Neural cell (in vitro differentiated cells): Measurements from ENCODE around the gene RGS14. TPM values are rescaled to one million over a fixed set of nuclear protein-coding genes. Genes with fewer than 3 reads are reported as not detected.

Source experiments
- H2AFZ ChIP-seq: fragments of 200-600, 300-800 bp; sonication (generic), shearing (Covaris generic); 2 replicates; pipeline ENCODE4 v1.6.0; 2014; ENCODE audit warnings: low read depth, mild to moderate bottlenecking, antibody characterized with exemption, low read length, moderate library complexity
- H3F3A ChIP-seq: fragments of 200-600 bp; shearing (Covaris generic); 2 replicates; pipeline ENCODE4 v1.6.1; 2016; ENCODE audit warnings: mild to moderate bottlenecking, moderate library complexity, mixed read lengths, antibody characterized with exemption, low read length; ENCODE audit not compliant: insufficient read depth, poor library complexity, severe bottlenecking
- H3K27ac ChIP-seq: fragments of 200-600, 300-800 bp; sonication (generic), shearing (Covaris generic); 2 replicates; pipeline ENCODE4 v1.5.1; 2014; ENCODE audit warnings: mild to moderate bottlenecking, low read length, moderate library complexity
- H3K27me3 ChIP-seq: fragments of 300-800, 200-600 bp; sonication (generic), shearing (Covaris generic); 2 replicates; pipeline ENCODE4 v1.6.0; 2014; ENCODE audit warnings: mild to moderate bottlenecking, low read depth, low read length, moderate library complexity; ENCODE audit not compliant: insufficient read depth
- H3K36me3 ChIP-seq: fragments of 300-800, 200-600 bp; sonication (generic), shearing (Covaris generic); 2 replicates; pipeline ENCODE4 v1.5.1; 2014; ENCODE audit warnings: mild to moderate bottlenecking, antibody characterized with exemption, low read length, moderate library complexity; ENCODE audit not compliant: insufficient read depth
- H3K4me2 ChIP-seq: fragments of 300-800, 200-600 bp; sonication (generic), shearing (Covaris generic); 2 replicates; pipeline ENCODE4 v1.6.0; 2014; ENCODE audit warnings: mild to moderate bottlenecking, low read length
- H3K4me3 ChIP-seq: fragments of 300-800, 200-600 bp; sonication (generic), shearing (Covaris generic); 2 replicates; pipeline ENCODE4 v1.5.1; 2014; ENCODE audit warnings: mild to moderate bottlenecking, low read length, moderate library complexity
- H3K79me2 ChIP-seq: fragments of 200-600 bp; shearing (Covaris generic); replicated peaks from 2 replicates; pipeline ENCODE4 v1.6.0; 2014; ENCODE audit warnings: mild to moderate bottlenecking, low read length, moderate library complexity; ENCODE audit not compliant: insufficient read depth
- H3K9ac ChIP-seq: fragments of 300-800, 200-600 bp; sonication (generic), shearing (Covaris generic); 2 replicates; pipeline ENCODE4 v1.6.1; 2016; ENCODE audit warnings: mild to moderate bottlenecking, low read length, mixed read lengths
- H3K9me2 ChIP-seq: fragments of 200-600 bp; shearing (Covaris generic); 2 replicates; pipeline ENCODE4 v1.6.1; 2016; ENCODE audit warnings: mild to moderate bottlenecking, low read length, mixed read lengths; ENCODE audit not compliant: insufficient read depth
- H3K9me3 ChIP-seq: fragments of 200-600, 300-800 bp; sonication (generic), shearing (Covaris generic); 2 replicates; pipeline ENCODE4 v1.6.1; 2016; ENCODE audit warnings: mild to moderate bottlenecking, mixed run types, low read length, moderate library complexity, mixed read lengths
- H4K20me1 ChIP-seq: fragments of 200-600 bp; shearing (Covaris generic); 2 replicates; pipeline ENCODE4 v1.6.1; 2016; ENCODE audit warnings: mild to moderate bottlenecking, mixed run types; ENCODE audit not compliant: insufficient read depth
- EP300 ChIP-seq: fragments of 450-650 bp; conservative IDR thresholded peaks from 2 replicates; pipeline ENCODE4 v1.6.1; 2014; ENCODE audit warnings: antibody characterized with exemption, mild to moderate bottlenecking, moderate library complexity; ENCODE audit not compliant: poor library complexity, severe bottlenecking
- EZH2 ChIP-seq: fragments of 200-600, 300-800 bp; shearing (Covaris generic), sonication (generic); IDR thresholded peaks from 2 replicates; pipeline ENCODE4 v1.6.1; 2014; ENCODE audit warnings: antibody characterized with exemption, low read length, borderline replicate concordance, mild to moderate bottlenecking; ENCODE audit not compliant: insufficient read depth, poor library complexity, severe bottlenecking
- MXI1 ChIP-seq: fragments of 450-650 bp; conservative IDR thresholded peaks from 2 replicates; pipeline ENCODE4 v1.6.1; 2014; ENCODE audit warnings: antibody characterized with exemption, mild to moderate bottlenecking; ENCODE audit not compliant: poor library complexity, severe bottlenecking
- POLR2AphosphoS5 ChIP-seq: IDR thresholded peaks from 2 replicates; pipeline ENCODE4 v1.6.1; 2012
- RAD21 ChIP-seq: fragments of 450-650 bp; conservative IDR thresholded peaks from 2 replicates; pipeline ENCODE4 v1.6.1; 2014; ENCODE audit warnings: antibody characterized with exemption, mild to moderate bottlenecking, moderate library complexity
- SMC3 ChIP-seq: fragments of 450-650 bp; conservative IDR thresholded peaks from 2 replicates; pipeline ENCODE4 v1.6.1; 2014; ENCODE audit warnings: antibody characterized with exemption, mild to moderate bottlenecking, moderate library complexity; ENCODE audit not compliant: poor library complexity
- TAF1 ChIP-seq: IDR thresholded peaks from 2 replicates; pipeline ENCODE4 v1.6.1; 2012; ENCODE audit warnings: low read depth
- polyA plus RNA-seq: library from polyadenylated mRNA; depleted of rRNA; stranded (reverse); fragments of >200 nt; gene quantifications from 2 replicates; pipeline ENCODE4 v1.2.3, GENCODE V29; 2014
- TF ChIP-seq, protein P1 (sequence below): fragments of 450-650 bp; IDR thresholded peaks from 2 replicates; pipeline ENCODE4 v1.5.1; 2014; ENCODE audit warnings: antibody characterized with exemption, mild to moderate bottlenecking, moderate library complexity; ENCODE audit not compliant: poor library complexity, severe bottlenecking
- TF ChIP-seq, protein P2 (sequence below): IDR thresholded peaks from 2 replicates; pipeline ENCODE4 v1.6.1; 2012; ENCODE audit warnings: borderline replicate concordance

The RGS14 gene
- polyA plus RNA-seq, 1 donor from 2014 or later, result 32.3 TPM

DNA sequence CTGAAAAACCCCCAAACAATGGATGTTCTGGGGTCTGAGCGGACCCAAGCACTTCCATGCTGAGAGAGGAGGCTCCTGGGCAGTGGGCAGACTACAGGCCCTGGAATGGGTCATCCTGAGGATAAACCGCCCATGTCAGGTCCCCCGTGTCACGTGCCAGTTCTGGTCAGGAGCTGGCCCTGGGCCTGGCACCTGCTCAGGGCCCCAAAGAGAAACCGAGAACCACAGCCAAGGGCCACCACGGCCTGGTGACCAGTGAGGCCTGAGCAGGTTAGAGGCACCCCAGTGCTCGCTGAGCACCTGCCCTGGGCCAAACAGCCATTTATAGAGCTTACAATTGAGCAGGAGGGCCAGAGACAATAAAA is 22.0 kb upstream of the RGS14 start:
- Histone ChIP-seq H3K9me3 (no peaks in the 10 kb centered on the region), H3K9ac (no peak overlapping the region), H4K20me1 (no peaks in the 10 kb centered on the region), H3K4me3 (no peak overlapping the region), H3K27me3 (no peaks in the 10 kb centered on the region), H3K4me2 (no peak overlapping the region), H3K36me3 (no peaks in the 10 kb centered on the region), H3K9me2 (no peaks in the 10 kb centered on the region), H3F3A (no peaks in the 10 kb centered on the region), H3K27ac (no peak overlapping the region), H3K79me2 (peaks cover 4% of the 10 kb centered on the region), H2AFZ (no peak overlapping the region)
- TF ChIP-seq MXI1 (no peak), POLR2AphosphoS5 (no peak), EP300 (no peak), SMC3 (no peak)
- TF ChIP-seq, protein P1, sequence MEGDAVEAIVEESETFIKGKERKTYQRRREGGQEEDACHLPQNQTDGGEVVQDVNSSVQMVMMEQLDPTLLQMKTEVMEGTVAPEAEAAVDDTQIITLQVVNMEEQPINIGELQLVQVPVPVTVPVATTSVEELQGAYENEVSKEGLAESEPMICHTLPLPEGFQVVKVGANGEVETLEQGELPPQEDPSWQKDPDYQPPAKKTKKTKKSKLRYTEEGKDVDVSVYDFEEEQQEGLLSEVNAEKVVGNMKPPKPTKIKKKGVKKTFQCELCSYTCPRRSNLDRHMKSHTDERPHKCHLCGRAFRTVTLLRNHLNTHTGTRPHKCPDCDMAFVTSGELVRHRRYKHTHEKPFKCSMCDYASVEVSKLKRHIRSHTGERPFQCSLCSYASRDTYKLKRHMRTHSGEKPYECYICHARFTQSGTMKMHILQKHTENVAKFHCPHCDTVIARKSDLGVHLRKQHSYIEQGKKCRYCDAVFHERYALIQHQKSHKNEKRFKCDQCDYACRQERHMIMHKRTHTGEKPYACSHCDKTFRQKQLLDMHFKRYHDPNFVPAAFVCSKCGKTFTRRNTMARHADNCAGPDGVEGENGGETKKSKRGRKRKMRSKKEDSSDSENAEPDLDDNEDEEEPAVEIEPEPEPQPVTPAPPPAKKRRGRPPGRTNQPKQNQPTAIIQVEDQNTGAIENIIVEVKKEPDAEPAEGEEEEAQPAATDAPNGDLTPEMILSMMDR, result no peak
- TF ChIP-seq, protein P2, sequence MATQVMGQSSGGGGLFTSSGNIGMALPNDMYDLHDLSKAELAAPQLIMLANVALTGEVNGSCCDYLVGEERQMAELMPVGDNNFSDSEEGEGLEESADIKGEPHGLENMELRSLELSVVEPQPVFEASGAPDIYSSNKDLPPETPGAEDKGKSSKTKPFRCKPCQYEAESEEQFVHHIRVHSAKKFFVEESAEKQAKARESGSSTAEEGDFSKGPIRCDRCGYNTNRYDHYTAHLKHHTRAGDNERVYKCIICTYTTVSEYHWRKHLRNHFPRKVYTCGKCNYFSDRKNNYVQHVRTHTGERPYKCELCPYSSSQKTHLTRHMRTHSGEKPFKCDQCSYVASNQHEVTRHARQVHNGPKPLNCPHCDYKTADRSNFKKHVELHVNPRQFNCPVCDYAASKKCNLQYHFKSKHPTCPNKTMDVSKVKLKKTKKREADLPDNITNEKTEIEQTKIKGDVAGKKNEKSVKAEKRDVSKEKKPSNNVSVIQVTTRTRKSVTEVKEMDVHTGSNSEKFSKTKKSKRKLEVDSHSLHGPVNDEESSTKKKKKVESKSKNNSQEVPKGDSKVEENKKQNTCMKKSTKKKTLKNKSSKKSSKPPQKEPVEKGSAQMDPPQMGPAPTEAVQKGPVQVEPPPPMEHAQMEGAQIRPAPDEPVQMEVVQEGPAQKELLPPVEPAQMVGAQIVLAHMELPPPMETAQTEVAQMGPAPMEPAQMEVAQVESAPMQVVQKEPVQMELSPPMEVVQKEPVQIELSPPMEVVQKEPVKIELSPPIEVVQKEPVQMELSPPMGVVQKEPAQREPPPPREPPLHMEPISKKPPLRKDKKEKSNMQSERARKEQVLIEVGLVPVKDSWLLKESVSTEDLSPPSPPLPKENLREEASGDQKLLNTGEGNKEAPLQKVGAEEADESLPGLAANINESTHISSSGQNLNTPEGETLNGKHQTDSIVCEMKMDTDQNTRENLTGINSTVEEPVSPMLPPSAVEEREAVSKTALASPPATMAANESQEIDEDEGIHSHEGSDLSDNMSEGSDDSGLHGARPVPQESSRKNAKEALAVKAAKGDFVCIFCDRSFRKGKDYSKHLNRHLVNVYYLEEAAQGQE, result no peak

DNA sequence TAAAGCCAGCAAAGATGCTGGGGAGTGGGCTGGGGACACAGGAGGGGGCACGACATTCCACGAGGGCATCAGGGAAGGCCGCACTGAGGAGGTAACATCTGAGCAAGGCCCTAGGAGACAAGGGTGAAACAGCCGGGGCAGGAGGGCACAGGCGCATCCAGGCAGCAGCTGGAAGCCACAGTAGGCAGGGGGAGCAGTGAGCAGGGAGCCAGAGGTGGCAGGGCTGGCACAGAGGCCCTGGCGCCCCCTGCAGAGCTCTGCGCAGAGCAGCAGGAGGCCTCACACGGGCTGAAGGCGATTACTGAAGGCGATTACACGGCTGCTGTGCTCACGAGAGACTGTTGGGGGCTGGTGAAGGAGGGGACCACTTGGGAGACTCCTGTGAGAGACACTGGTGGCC is 21.6 kb upstream of the RGS14 start:
- Histone ChIP-seq H3K79me2 (peaks cover 4% of the 10 kb centered on the region), H3F3A (no peaks in the 10 kb centered on the region), H3K9ac (no peak overlapping the region), H3K27ac (no peak overlapping the region), H4K20me1 (no peaks in the 10 kb centered on the region), H2AFZ (no peak overlapping the region), H3K27me3 (no peaks in the 10 kb centered on the region), H3K4me2 (no peak overlapping the region), H3K9me3 (no peaks in the 10 kb centered on the region), H3K4me3 (no peak overlapping the region), H3K9me2 (no peaks in the 10 kb centered on the region), H3K36me3 (no peaks in the 10 kb centered on the region)
- TF ChIP-seq MXI1 (no peak), RAD21 (no peak), EZH2 (no peak), SMC3 (no peak), POLR2AphosphoS5 (no peak), TAF1 (no peak), EP300 (no peak)
- TF ChIP-seq, protein P1, result no peak
- TF ChIP-seq, protein P2, result no peak
